Activated CD4-positive, alpha-beta T cell treated with anti-CD3 and anti-CD28 coated beads, Interleukin-2, amount 50 U/mL, for 24 hours (primary cell): Measurements from ENCODE around the gene ZNF609.
"Not testable (repeated sequence)": the region's sequence is repeated elsewhere in the genome, so short reads cannot be mapped to it uniquely, and the experiment has no call there.

Experiments
- DNase-seq, 2 donors: peaks; one replicate each; pipeline ENCODE4 v3.0.0-alpha.2; 2020; ENCODE audit warnings: low read depth in 1 of 2, low spot score in 1 of 2

The ZNF609 gene

GRCh38 chr15:64644811-64645210 is 184.4 kb downstream of the ZNF609 start:
- DNase-seq, result not testable (repeated sequence)

DNA sequence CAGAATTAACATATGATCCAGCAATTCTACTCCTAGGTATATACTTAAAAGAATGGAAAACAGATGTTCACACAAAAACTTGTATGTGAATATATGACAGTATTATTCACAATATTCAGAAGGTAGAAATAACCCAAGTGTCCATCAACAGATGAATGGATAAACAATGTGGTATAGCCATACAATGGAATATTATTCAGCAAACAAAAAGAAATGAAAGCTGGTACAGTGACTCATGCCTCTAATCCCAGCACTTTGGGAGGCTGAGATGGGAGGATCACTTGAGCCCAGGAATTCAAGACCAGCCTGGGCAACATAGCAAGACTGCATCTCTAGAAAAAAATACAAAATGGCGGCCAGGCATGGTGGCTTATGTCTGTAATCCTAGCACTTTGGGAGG is 185.6 kb downstream of the ZNF609 start:
- no peak for DNase-seq

- DNase-seq, result no peak
Observed at GRCh38 chr15:64647367-64647766, 187.0 kb downstream of the ZNF609 start.

GRCh38 chr15:64650552-64650951 is 190.2 kb downstream of the ZNF609 start:
- DNase-seq, result no peak

DNA sequence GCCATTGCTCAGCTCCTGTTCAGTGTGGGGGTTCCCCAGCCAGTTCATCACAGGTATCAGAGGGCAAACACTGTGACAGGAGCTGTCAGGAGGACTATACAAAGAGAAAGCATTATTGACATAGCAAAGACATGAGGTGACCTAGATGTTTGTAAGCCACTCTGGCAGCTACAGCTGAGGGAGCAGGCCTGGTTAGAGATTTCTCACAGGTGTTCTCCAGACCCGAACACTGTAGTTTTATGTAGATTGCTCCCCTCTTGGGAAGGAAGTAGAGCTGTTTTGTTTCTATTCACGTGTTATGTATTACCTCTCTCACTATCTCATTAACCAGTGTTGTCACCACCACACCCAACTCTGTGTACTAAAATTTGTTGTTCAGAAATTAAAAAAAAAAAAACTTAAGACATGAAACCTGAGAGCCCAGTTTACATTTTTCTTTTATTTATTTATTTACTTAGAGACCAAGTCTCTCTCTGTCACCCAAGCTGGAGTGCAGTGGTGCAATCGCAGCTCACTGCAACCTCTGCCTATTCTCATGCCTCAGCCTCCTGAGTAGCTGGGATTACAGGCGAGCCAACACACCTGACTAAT is 191.3 kb downstream of the ZNF609 start:
- peak in 1 of 2 donors; percentile 32 for DNase-seq

DNA sequence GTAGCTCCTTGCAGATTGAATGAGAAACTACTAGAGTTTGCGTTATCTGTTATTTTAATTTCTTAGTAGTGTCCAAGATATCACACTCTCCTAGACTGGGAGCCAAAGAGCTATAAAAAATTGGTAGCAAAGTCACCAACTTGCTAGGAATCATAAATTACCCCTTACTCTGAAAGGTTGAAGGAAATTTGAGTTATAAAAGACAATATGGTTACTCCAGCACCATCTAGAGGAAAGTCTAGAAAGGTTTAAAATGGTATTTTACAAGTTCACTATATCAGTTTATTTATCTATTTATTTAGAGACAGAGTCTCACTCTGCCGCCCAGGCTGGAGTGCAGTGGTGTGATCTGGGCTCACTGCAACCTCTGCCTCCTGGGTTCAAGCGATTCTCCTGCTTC is 193.4 kb downstream of the ZNF609 start:
- DNase-seq, result no peak

DNA sequence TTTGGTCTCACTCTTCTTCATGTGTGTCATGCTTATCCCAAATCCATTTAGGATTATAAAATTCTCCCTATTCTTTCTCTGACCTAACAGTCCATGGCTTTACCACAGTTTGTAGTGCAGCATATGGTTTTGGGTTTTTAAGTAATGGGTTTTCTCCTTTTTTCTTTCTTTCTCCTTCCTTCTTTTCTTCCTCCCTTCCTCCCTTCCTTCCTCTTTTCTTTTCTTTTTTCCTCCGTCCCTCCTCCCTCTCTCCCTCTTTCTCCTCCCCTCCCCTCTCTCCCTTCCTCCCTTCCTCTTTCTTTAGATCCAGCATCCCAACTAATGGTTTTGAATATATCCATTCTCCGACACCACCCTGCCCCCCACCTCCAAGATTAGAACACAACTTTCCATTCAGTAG is 196.1 kb downstream of the ZNF609 start:
- no peak for DNase-seq

GRCh38 chr15:64665179-64665578 is 204.8 kb downstream of the ZNF609 start:
- no peak for DNase-seq

- DNase-seq, result no peak
Observed at GRCh38 chr15:64667736-64668161, 207.4 kb downstream of the ZNF609 start.

DNA sequence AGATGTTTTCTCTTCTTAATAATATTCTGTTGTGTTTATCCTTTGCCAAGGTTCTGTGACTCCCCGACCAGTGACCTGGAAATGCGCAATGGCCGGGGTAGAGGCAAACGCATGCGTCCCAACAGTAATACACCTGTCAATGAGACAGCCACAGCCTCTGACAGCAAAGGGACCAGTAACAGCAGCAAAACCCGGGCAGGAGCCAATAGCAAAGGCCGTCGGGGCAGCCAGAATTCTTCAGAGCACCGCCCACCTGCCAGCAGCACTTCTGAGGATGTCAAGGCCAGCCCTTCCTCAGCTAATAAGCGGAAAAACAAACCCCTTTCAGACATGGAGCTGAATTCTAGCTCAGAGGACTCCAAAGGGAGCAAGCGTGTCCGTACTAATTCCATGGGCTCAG is 213.5 kb downstream of the ZNF609 start:
- DNase-seq, result no peak

- no peak for DNase-seq
Observed at GRCh38 chr15:64678126-64678819, 217.9 kb downstream of the ZNF609 start.

GRCh38 chr15:64680097-64680496 is 219.7 kb downstream of the ZNF609 start:
- DNase-seq, result no peak

DNA sequence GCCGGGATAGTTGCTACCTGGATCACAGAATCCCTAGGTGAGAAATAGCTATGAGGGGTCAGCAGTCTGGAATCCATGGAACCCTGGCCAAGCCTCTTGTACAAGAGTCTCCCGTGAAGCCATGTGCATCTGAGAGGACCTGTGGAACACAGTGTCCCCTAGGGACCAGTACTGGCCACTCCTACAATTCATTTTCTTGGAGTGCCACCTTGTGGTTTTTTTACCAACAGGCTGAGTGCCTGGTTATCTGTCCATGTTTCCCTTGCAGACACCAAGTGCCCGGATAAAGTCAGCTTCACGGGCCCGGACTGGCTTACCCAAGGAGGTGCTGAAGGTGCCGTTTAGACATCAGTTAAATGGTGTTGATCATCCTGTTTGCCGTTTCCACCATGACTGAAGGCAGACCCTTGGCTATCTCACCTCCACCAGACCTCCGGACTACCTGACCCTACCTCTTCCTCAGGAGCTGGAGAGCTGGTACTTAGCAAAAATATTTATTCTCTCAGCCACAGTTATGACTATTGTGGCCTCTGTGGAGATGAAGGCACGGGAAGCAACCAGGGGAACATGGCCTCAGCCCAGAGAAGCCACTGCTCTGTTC is 221.1 kb downstream of the ZNF609 start:
- DNase-seq, result no peak

DNA sequence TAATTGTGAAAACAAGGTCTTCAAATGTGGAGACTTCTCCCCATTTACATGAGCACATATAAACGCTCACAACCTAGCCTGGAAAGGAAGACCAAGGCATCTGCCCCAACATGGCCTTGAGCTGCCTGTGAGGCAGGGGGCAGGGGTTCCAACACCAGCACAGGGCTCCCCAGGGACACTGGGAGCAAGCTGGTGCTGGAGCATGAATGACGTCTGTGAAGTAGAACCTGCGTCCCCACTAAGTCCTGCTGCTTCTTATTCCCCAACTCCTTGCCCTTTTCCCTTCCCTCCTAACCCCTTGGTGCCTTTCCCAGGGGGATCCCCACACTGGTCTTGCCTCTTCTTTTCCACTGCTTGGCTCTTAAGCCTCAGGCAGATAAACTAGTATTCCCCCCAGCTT is 221.9 kb downstream of the ZNF609 start:
- DNase-seq, result no peak

GRCh38 chr15:64683378-64683777 is 223.0 kb downstream of the ZNF609 start:
- no peak for DNase-seq

GRCh38 chr15:64685230-64685888 is 225.0 kb downstream of the ZNF609 start:
- DNase-seq, result no peak

DNA sequence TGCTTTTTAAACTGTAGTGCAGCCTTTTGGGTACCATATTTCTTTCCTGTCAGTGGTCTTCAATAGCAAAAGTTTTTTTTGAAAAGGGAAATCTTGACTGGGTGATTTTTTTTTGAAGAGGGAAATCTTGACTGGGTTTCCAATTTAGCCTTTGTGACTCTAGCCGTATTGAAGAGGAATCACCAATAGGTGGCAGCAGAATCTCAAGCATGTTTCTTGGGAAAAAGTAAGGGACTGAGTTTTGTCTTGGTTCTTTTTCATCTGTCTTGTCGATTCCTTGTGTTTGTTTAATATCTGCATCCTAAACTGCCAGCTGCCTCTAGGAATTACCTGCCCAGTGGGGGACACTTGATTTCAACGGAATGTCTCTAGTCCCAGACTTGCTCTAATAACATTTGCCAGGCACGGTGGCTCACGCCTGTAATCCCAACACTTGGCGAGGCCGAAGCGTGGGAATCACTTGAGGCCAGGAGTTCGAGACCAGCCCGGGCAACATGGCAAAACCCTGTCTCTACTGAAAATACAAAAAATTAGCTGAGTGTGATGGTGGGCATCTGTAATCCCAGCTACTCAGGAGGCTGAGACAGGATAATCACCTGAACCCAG is 225.9 kb downstream of the ZNF609 start:
- peak in 1 of 2 donors; percentile 38 for DNase-seq

- DNase-seq, result no peak
Observed at GRCh38 chr15:64687172-64687571, 226.8 kb downstream of the ZNF609 start.

GRCh38 chr15:64687688-64688087 is 227.3 kb downstream of the ZNF609 start:
- no peak for DNase-seq

- no peak for DNase-seq
Observed at GRCh38 chr15:64688770-64689169, 228.4 kb downstream of the ZNF609 start.

DNA sequence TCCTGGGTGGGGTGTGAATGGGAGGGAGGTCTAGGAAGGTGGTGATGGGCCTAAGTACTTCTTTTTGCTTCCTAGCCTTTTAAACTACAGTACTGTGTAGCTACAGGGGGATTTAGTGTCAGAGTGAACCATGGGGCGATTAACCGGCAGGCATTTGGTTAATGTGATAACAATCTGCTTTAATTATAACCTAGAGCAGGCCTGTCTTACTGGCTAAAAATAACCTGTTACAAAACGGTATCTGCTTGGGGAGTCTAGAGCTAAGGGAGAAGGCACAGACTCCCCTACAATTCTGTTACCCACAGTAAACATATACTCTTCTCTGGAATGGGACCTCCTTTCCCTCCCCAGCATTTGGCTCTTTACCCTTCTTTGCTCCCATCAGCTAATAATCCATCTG is 229.6 kb downstream of the ZNF609 start:
- no peak for DNase-seq
